Mesenchymal stem cell (in vitro differentiated cells and primary cell): ENCODE measurements around the gene ANAPC5.
A peak's percentile ranks its signal among the peaks of the same experiment; 100 is the strongest.
"Not testable (repeated sequence)": the region's sequence is repeated elsewhere in the genome, so short reads cannot be mapped to it uniquely, and the experiment has no call there.

Source experiments
- DNase-seq: peaks from one replicate; pipeline ENCODE4 v3.0.0-alpha.2; 2013
- H2AFZ ChIP-seq: one replicate; pipeline ENCODE4 v1.6.1; 2013; ENCODE audit warnings: low read depth, mild to moderate bottlenecking, control low read depth, inconsistent platforms, low read length, moderate library complexity
- H2AK5ac ChIP-seq: 2 replicates; pipeline ENCODE4 v1.6.1; 2013; ENCODE audit warnings: low read length, moderate library complexity, mild to moderate bottlenecking, inconsistent platforms; ENCODE audit not compliant: severe bottlenecking
- H2BK120ac ChIP-seq: one replicate; pipeline ENCODE4 v1.6.1; 2013; ENCODE audit warnings: low read depth, mild to moderate bottlenecking, inconsistent platforms, low read length, moderate library complexity
- H2BK12ac ChIP-seq, 2 experiments: one replicate each; pipeline ENCODE4 v1.6.1; 2013; ENCODE audit warnings: inconsistent platforms in 2 of 2, low read length in 2 of 2, mild to moderate bottlenecking in 2 of 2, moderate library complexity in 2 of 2, control low read depth in 1 of 2
- H2BK15ac ChIP-seq: one replicate; pipeline ENCODE4 v1.6.1; 2013; ENCODE audit warnings: mild to moderate bottlenecking, low read depth, inconsistent platforms; ENCODE audit not compliant: poor library complexity, severe bottlenecking
- H2BK5ac ChIP-seq: 2 replicates; pipeline ENCODE4 v1.6.1; 2013; ENCODE audit warnings: low read depth, mild to moderate bottlenecking, low read length, control low read depth, inconsistent platforms; ENCODE audit not compliant: poor library complexity, severe bottlenecking
- H3K14ac ChIP-seq, 2 experiments: one replicate each; pipeline ENCODE4 v1.6.1; 2013; ENCODE audit warnings: inconsistent platforms in 2 of 2, low read length in 2 of 2, control low read depth in 1 of 2, mild to moderate bottlenecking in 1 of 2, moderate library complexity in 1 of 2
- H3K18ac ChIP-seq, 2 experiments: one replicate each; pipeline ENCODE4 v1.6.1; 2013; ENCODE audit warnings: inconsistent platforms in 2 of 2, low read length in 2 of 2, control low read depth in 1 of 2, low read depth in 1 of 2, mild to moderate bottlenecking in 1 of 2
- H3K23ac ChIP-seq, 2 experiments: one replicate each; pipeline ENCODE4 v1.6.1; 2013; ENCODE audit warnings: inconsistent platforms in 2 of 2, low read length in 2 of 2, mild to moderate bottlenecking in 2 of 2, moderate library complexity in 2 of 2, control low read depth in 1 of 2
- H3K27ac ChIP-seq: 2 replicates; pipeline ENCODE4 v1.5.1; 2013; ENCODE audit warnings: mild to moderate bottlenecking, moderate library complexity, low read length, control low read depth, inconsistent platforms; ENCODE audit not compliant: poor library complexity, severe bottlenecking
- H3K27me3 ChIP-seq, 2 experiments: 2 replicates each; pipeline versions ENCODE4 v1.6.1 to v1.7.0; 2013; ENCODE audit warnings: low read length in 2 of 2, mild to moderate bottlenecking in 2 of 2, moderate library complexity in 2 of 2, control low read depth in 1 of 2, inconsistent platforms in 1 of 2; ENCODE audit not compliant: control insufficient read depth in 1 of 2, insufficient read depth in 1 of 2
- H3K36me3 ChIP-seq, 2 experiments: 2 replicates each; pipeline versions ENCODE4 v1.6.1 to v1.7.0; 2013; ENCODE audit warnings: low read length in 2 of 2, control low read depth in 1 of 2, inconsistent platforms in 1 of 2, low read depth in 1 of 2, mild to moderate bottlenecking in 1 of 2; ENCODE audit not compliant: insufficient read depth in 2 of 2, control insufficient read depth in 1 of 2
- H3K4ac ChIP-seq, 2 experiments: one replicate each; pipeline ENCODE4 v1.6.1; 2013; ENCODE audit warnings: inconsistent platforms in 2 of 2, low read length in 2 of 2, mild to moderate bottlenecking in 2 of 2, moderate library complexity in 2 of 2, control low read depth in 1 of 2, low read depth in 1 of 2
- H3K4me1 ChIP-seq: 2 replicates; pipeline ENCODE4 v1.6.1; 2013; ENCODE audit warnings: low read depth, low read length, control low read depth; ENCODE audit not compliant: control insufficient read depth, insufficient read depth
- H3K4me2 ChIP-seq: 2 replicates; pipeline ENCODE4 v1.6.1; 2013; ENCODE audit warnings: low read length, mild to moderate bottlenecking, inconsistent platforms; ENCODE audit not compliant: poor library complexity, severe bottlenecking
- H3K4me3 ChIP-seq, 2 experiments: 2 replicates each; pipeline versions ENCODE4 v1.5.1 to v1.7.0; 2013; ENCODE audit warnings: low read length in 2 of 2, mild to moderate bottlenecking in 2 of 2, control low read depth in 1 of 2, low read depth in 1 of 2; ENCODE audit not compliant: insufficient read depth in 1 of 2
- H3K79me1 ChIP-seq: replicated peaks from 2 replicates; pipeline ENCODE4 v1.6.1; 2013; ENCODE audit warnings: mild to moderate bottlenecking, control low read depth, low read length, inconsistent platforms; ENCODE audit not compliant: poor library complexity, severe bottlenecking
- H3K9ac ChIP-seq: 2 replicates; pipeline ENCODE4 v1.7.0; 2013; ENCODE audit warnings: mild to moderate bottlenecking, low read length, moderate library complexity
- H3K9me3 ChIP-seq: 2 replicates; pipeline ENCODE4 v1.7.0; 2013; ENCODE audit warnings: mild to moderate bottlenecking, low read length; ENCODE audit not compliant: control insufficient read depth
- H4K8ac ChIP-seq: one replicate; pipeline ENCODE4 v1.6.1; 2013; ENCODE audit warnings: inconsistent platforms, mild to moderate bottlenecking, low read length, moderate library complexity
- H4K91ac ChIP-seq: one replicate; pipeline ENCODE4 v1.6.1; 2013; ENCODE audit warnings: mild to moderate bottlenecking, low read length, inconsistent platforms
- WGBS: methylation state at CpG from one replicate; pipeline ENCODE4 v1.1.7; 2013; ENCODE audit warnings: mixed read lengths; 5-methylcytosine and 5-hydroxymethylcytosine counted together

ANAPC5 gene

DNA sequence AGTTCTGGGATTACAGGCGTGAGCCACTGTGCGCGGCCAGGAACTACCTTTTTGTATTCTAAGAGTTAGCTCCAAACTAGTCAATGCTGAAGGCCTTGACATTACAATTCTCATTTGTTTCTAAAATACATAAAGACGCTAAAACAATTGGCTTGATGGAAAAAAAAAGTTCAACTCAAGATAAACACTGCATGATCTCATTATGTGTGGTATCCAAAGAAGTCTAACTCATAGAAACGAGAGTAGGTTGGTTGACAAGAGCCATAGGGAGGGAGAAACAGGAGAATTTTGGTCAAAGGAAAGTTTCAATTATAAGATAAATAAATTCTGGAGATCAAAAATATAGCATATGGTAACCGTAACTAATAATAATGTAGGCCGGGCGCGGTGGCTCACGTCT is 27.7 kb upstream of the ANAPC5 start:
- Histone ChIP-seq H3K36me3 (no peaks in the 10 kb centered on the region), H2AK5ac (no peak overlapping the region), H3K27me3 (no peaks in the 10 kb centered on the region), H3K27ac (no peak overlapping the region), H2BK120ac (no peak overlapping the region), H3K9me3 (no peaks in the 10 kb centered on the region), H4K91ac (no peak overlapping the region), H3K9ac (no peak overlapping the region), H3K4ac (no peak overlapping the region), H3K18ac (no peak overlapping the region), H3K4me2 (no peak overlapping the region), H3K23ac (no peak overlapping the region), H3K4me3 (no peak overlapping the region), H4K8ac (no peak overlapping the region), H2BK15ac (no peak overlapping the region), H3K79me1 (no peaks in the 10 kb centered on the region), H2BK12ac (no peak overlapping the region), H2AFZ (no peak overlapping the region), H3K4me1 (peaks cover 5% of the 10 kb centered on the region), H3K14ac (no peak overlapping the region), H2BK5ac (no peak overlapping the region)
- 94% methylated on average over 9 of the region's 10 CpGs for WGBS
- DNase-seq, result no peak

DNA sequence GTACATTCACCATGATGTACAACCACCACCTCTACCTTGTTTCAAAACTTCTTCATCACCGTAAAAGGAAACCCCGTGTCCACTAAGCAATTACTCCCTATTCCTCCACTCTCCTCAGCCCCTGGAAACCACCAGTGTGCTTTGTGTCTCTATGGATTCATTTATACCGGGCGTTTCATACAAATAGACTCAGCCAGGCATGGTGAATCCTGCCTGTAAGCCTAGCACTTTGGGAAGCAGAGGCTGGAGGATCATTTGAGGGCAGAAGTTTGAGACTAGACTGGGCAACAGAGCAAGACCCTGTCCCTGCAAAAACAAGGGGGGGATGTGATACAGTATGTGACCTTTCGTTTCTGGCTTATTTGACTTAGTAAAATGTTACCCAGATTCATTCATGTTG is 26.5 kb upstream of the ANAPC5 start:
- Histone ChIP-seq H2BK5ac (no peak overlapping the region), H3K27me3 (no peaks in the 10 kb centered on the region), H3K9me3 (no peaks in the 10 kb centered on the region), H2BK120ac (no peak overlapping the region), H2BK15ac (no peak overlapping the region), H3K4me3 (no peak overlapping the region), H2BK12ac (no peak overlapping the region), H3K4me1 (peaks cover 5% of the 10 kb centered on the region), H3K23ac (no peak overlapping the region), H4K91ac (no peak overlapping the region), H3K36me3 (no peaks in the 10 kb centered on the region), H2AFZ (no peak overlapping the region), H3K18ac (no peak overlapping the region), H3K4ac (no peak overlapping the region), H3K9ac (no peak overlapping the region), H4K8ac (no peak overlapping the region), H3K14ac (no peak overlapping the region), H3K27ac (no peak overlapping the region), H2AK5ac (no peak overlapping the region), H3K4me2 (no peak overlapping the region), H3K79me1 (no peaks in the 10 kb centered on the region)
- DNase-seq, result no peak
- 87% methylated on average over 4 of the region's 5 CpGs for WGBS

DNA sequence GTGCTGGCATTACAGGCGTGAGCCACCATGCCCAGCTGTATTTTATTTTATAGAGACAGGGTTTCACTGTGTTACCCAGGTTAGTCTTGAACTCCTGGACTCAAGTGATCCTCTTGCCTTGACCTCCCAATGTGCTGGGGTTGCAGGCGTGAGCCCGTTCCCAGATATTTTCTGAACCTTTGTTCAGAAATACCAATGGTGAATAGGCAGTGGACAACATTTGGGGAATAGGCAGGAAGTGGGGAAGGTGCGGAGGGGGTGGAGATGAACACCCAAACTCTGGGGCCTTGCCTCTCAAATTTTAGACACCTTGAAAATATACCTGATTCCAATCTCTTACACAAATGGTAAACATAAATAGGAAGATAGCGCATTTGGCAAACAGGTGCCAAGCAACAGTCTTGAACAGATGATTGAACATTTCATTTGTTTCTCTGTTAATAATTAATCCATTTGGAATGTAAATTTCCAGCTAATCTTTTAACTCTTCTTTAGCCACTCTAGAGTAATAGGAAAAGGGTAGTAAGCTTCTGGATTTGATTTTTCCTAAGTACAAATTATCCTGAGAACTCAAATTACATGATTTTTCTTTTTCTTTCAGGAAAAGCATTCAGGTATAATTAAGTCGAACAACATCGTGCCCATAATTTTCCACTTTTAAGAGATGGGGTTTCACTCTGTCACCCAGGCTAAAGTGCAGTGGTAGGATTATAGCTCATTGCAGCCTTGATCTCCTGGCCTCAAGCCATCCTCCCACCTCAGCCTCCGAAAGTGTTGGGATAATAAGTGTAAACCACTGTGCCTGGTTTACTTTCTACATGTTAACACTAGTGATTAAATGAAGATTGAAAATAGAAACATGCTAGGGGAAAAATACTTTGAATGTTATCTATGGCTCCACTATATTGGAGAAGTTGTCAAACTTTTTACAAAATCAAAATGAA is 24.8 kb upstream of the ANAPC5 start:
- no peaks in the 10 kb centered on the region for H3K79me1 ChIP-seq
- no peak overlapping the region for H2BK15ac ChIP-seq
- WGBS, result 97% methylated on average over 5 of the region's 8 CpGs
- no peaks in the 10 kb centered on the region for H3K9me3 ChIP-seq
- no peak overlapping the region for H2AFZ ChIP-seq
- no peak for DNase-seq
- no peak overlapping the region for H4K8ac ChIP-seq
- H2BK12ac ChIP-seq, result no peak overlapping the region
- H3K4me1 ChIP-seq, result peaks cover 5% of the 10 kb centered on the region
- no peak overlapping the region for H3K4me3 ChIP-seq
- H3K4ac ChIP-seq, result no peak overlapping the region
- H3K36me3 ChIP-seq, result no peaks in the 10 kb centered on the region
- H3K27ac ChIP-seq, result no peak overlapping the region
- H3K23ac ChIP-seq, result no peak overlapping the region
- H3K27me3 ChIP-seq, result no peaks in the 10 kb centered on the region
- no peak overlapping the region for H4K91ac ChIP-seq
- no peak overlapping the region for H2AK5ac ChIP-seq
- no peak overlapping the region for H3K18ac ChIP-seq
- H3K14ac ChIP-seq, result no peak overlapping the region
- H2BK5ac ChIP-seq, result no peak overlapping the region
- H2BK120ac ChIP-seq, result no peak overlapping the region
- peak overlapping the region; percentile 23 for H3K4me2 ChIP-seq
- H3K9ac ChIP-seq, result no peak overlapping the region

DNA sequence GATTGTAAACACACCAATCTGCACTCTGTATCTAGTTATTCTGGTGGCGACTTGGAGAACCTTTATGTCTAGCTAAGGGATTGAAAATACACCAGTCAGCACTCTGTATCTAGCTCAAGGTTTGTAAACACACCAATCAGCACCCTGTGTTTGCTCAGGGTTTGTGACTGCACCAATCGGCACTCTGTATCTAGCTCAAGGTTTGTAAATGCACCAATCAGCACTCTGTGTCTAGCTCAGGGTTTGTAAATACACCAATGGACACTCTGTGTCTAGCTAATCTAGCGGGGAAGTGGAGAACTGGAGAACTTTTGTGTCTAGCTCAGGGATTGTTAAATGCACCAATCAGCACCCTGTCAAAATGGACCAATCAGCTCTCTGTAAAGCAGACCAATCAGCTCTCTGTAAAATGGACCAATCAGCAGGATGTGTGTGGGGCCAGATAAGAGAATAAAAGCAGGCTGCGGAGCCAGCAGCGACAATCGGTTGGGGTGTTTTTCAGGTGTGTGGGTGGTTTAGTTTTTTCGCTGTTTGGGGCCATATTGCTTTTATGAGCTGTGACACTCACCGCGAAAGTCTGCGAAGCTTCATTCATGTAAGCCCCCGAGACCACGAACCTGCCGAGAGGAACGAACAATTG is 22.9 kb upstream of the ANAPC5 start:
- not testable (repeated sequence) for H3K4me2 ChIP-seq, H3K79me1 ChIP-seq, H3K18ac ChIP-seq, H3K9me3 ChIP-seq, H4K91ac ChIP-seq, H3K4me1 ChIP-seq, H3K36me3 ChIP-seq, H3K27ac ChIP-seq, DNase-seq, H3K4ac ChIP-seq, H3K14ac ChIP-seq, H3K9ac ChIP-seq, H3K27me3 ChIP-seq, H4K8ac ChIP-seq, H2BK12ac ChIP-seq, H3K4me3 ChIP-seq, H2BK15ac ChIP-seq, H3K23ac ChIP-seq, H2BK120ac ChIP-seq, H2BK5ac ChIP-seq, H2AFZ ChIP-seq, H2AK5ac ChIP-seq
- WGBS, result 88% methylated on average over 14 of the region's 14 CpGs
